Nephron (organoid): Measurements from ENCODE around the gene TOB1.
A peak's percentile ranks its signal among the peaks of the same experiment; 100 is the strongest.

Source experiments
- H3K27ac Mint-ChIP-seq, 3 experiments: 2 replicates each; pipeline ENCODE4 v1.8.0; 2020; ENCODE audit warnings: mixed read lengths in 3 of 3, mild to moderate bottlenecking in 2 of 3, moderate library complexity in 1 of 3
- H3K27me3 Mint-ChIP-seq: 2 replicates; pipeline ENCODE4 v1.8.0; 2021; ENCODE audit warnings: low read depth, mild to moderate bottlenecking, moderate library complexity, mixed read lengths
- H3K36me3 Mint-ChIP-seq: 2 replicates; pipeline ENCODE4 v1.8.0; 2020; ENCODE audit warnings: low read depth, mixed read lengths
- H3K4me1 Mint-ChIP-seq: 2 replicates; pipeline ENCODE4 v1.8.0; 2020; ENCODE audit warnings: mixed read lengths
- H3K4me3 Mint-ChIP-seq, 3 experiments: 2 replicates each; pipeline ENCODE4 v1.8.0; 2020; ENCODE audit warnings: mild to moderate bottlenecking in 3 of 3, mixed read lengths in 3 of 3, moderate library complexity in 2 of 3
- H3K9me3 Mint-ChIP-seq: 2 replicates; pipeline ENCODE4 v1.8.0; 2020; ENCODE audit warnings: mixed read lengths
- CTCF ChIP-seq, 3 experiments: fragments of 200-600 bp; sonication (generic); IDR thresholded peaks; one replicate each; pipeline ENCODE4 v1.5.0; 2021; ENCODE audit warnings: antibody characterized with exemption in 3 of 3; ENCODE audit not compliant: unreplicated experiment in 3 of 3

TOB1 gene

GRCh38 chr17:50818921-50819657, 47.1 kb downstream of the TOB1 start:
- Mint-ChIP-seq H3K4me3 (no peak overlapping the region), H3K27ac (no peak overlapping the region), H3K9me3 (peaks cover 3% of the 10 kb centered on the region), H3K36me3 (no peaks in the 10 kb centered on the region), H3K27me3 (peaks cover 4% of the 10 kb centered on the region), H3K4me1 (peaks cover 6% of the 10 kb centered on the region)
- TF ChIP-seq CTCF (IDR thresholded peaks at IDR 0.05; ENCODE audit: unreplicated experiment in 3 of 3): no peak

GRCh38 chr17:50818261-50818660, 47.9 kb downstream of the TOB1 start:
- H3K4me1 Mint-ChIP-seq: peaks cover 6% of the 10 kb centered on the region
- no peaks in the 10 kb centered on the region for H3K9me3 Mint-ChIP-seq
- no peaks in the 10 kb centered on the region for H3K36me3 Mint-ChIP-seq
- H3K27ac Mint-ChIP-seq: no peak overlapping the region
- TF ChIP-seq CTCF (IDR thresholded peaks at IDR 0.05; ENCODE audit: unreplicated experiment in 3 of 3): no peak
- peaks cover 4% of the 10 kb centered on the region for H3K27me3 Mint-ChIP-seq
- H3K4me3 Mint-ChIP-seq: no peak overlapping the region

- H3K9me3 Mint-ChIP-seq: no peaks in the 10 kb centered on the region
- H3K36me3 Mint-ChIP-seq: no peaks in the 10 kb centered on the region
- no peak overlapping the region for H3K4me3 Mint-ChIP-seq
- peaks cover 6% of the 10 kb centered on the region for H3K4me1 Mint-ChIP-seq
- TF ChIP-seq CTCF (IDR thresholded peaks at IDR 0.05; ENCODE audit: unreplicated experiment in 3 of 3): no peak
- peaks cover 4% of the 10 kb centered on the region for H3K27me3 Mint-ChIP-seq
- no peak overlapping the region for H3K27ac Mint-ChIP-seq
These were observed 48.3 kb downstream of the TOB1 start for GRCh38 chr17:50817838-50818237.

- peaks cover 6% of the 10 kb centered on the region for H3K4me1 Mint-ChIP-seq
- H3K4me3 Mint-ChIP-seq: no peak overlapping the region
- TF ChIP-seq CTCF (IDR thresholded peaks at IDR 0.05; ENCODE audit: unreplicated experiment in 3 of 3): peak; percentile 48 to 59 (median 49)
- H3K9me3 Mint-ChIP-seq: no peaks in the 10 kb centered on the region
- H3K36me3 Mint-ChIP-seq: no peaks in the 10 kb centered on the region
- H3K27me3 Mint-ChIP-seq: peaks cover 4% of the 10 kb centered on the region
- no peak overlapping the region for H3K27ac Mint-ChIP-seq
These were observed 49.1 kb downstream of the TOB1 start for GRCh38 chr17:50816771-50817751.

- Mint-ChIP-seq H3K36me3 (no peaks in the 10 kb centered on the region), H3K27me3 (peaks cover 4% of the 10 kb centered on the region), H3K4me3 (no peak overlapping the region), H3K27ac (no peak overlapping the region), H3K4me1 (peaks cover 6% of the 10 kb centered on the region), H3K9me3 (no peaks in the 10 kb centered on the region)
- no peak for TF ChIP-seq CTCF (IDR thresholded peaks at IDR 0.05; ENCODE audit: unreplicated experiment in 3 of 3)
These were observed 49.9 kb downstream of the TOB1 start for GRCh38 chr17:50816271-50816670.
